ENCODE measurements around the gene MKRN2OS.
"Not testable (repeated sequence)": the region's sequence is repeated elsewhere in the genome, so short reads cannot be mapped to it uniquely, and the experiment has no call there.

The MKRN2OS gene

GRCh38 chr3:12562451-12562850 lies 17.2 kb upstream of the MKRN2OS start:
- in situ Hi-C loops (cut with MboI; ENCODE audit: low sequenced_read_pairs), result no loop called here

GRCh38 chr3:12561397-12561796 lies 16.1 kb upstream of the MKRN2OS start:
- in situ Hi-C loops (cut with MboI; ENCODE audit: low sequenced_read_pairs), result no loop called here

- in situ Hi-C loops (cut with MboI; ENCODE audit: low sequenced_read_pairs), result no loop called here
Observed at GRCh38 chr3:12560505-12561190, 15.3 kb upstream of the MKRN2OS start.

- in situ Hi-C loops (cut with MboI; ENCODE audit: low sequenced_read_pairs), result no loop called here
Observed at GRCh38 chr3:12559520-12559919, 14.2 kb upstream of the MKRN2OS start.

DNA sequence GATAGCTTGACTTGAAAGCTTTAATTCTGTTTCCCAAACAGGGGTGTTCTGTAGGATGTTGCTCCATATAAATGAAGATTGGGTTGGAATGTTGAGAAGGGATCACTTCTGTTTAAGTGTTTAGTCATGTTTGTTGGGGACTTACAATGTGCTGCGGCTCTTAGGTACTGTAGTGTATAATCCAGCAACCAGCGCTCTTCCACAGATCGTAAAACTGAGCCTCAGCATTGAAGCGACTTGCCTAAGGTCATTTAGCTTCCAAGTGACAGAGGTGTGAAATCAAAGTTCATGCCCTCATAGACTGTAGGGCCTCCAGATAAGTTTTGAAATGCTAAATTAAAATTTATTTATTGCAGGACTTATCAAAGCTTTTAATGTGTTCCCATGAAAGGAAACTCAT lies 13.4 kb upstream of the MKRN2OS start:
- in situ Hi-C loops (cut with MboI; ENCODE audit: low sequenced_read_pairs), result no loop called here

- in situ Hi-C loops (cut with MboI; ENCODE audit: low sequenced_read_pairs), result no loop called here
Observed at GRCh38 chr3:12557473-12558100, 12.3 kb upstream of the MKRN2OS start.

DNA sequence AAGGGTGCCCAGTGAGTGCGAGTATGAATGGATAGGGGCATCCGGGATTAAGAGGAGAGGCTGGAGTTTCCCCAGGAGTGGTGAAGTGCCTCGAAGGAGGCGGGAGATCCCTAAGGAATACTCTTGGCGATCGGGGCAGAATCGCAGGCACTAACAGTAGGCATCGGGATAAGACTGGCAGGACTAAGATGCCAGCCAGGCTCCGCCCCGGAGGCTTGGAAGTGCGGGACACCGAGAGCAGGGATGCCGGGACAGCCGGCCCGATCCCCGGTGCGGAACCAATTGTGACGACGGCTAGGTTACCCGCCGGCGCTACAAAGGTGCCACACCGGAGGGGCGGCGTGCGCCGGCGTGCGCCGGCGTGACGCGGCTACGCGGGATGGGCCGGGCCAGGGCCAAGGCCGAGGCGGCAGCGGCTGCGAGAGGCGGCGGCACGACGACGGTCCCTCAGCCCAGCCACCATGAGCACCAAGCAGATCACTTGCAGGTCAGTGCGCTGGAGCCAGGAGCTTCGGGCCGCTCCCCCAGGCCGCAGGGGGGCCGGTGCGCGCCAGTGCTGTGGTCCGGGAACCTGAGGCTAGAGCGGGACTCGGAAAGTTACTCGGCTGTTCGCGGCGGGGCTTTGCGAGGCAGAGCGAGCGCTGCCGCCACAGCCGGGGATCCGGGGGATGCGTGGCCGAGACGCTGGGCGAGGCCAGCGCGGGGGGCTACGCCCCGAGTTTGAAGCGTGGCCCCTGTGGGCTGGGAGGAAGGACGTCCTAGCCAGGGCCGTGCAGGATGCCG lies 11.6 kb upstream of the MKRN2OS start, which contains the start of gene MKRN2:
Gene MKRN2, plus strand, starts transcription at position 398 of the 783 bp plus-strand sequence. Its CDS starts 64 bp downstream, at position 462.
- in situ Hi-C loops (cut with MboI; ENCODE audit: low sequenced_read_pairs), result no loop called here

GRCh38 chr3:12556314-12556689 lies 11.0 kb upstream of the MKRN2OS start:
- in situ Hi-C loops (cut with MboI; ENCODE audit: low sequenced_read_pairs), result no loop called here

GRCh38 chr3:12553921-12554391 lies 8.7 kb upstream of the MKRN2OS start:
- in situ Hi-C loops (cut with MboI; ENCODE audit: low sequenced_read_pairs), result no loop called here

- in situ Hi-C loops (cut with MboI; ENCODE audit: low sequenced_read_pairs), result no loop called here
Observed at GRCh38 chr3:12549971-12550760, 4.9 kb upstream of the MKRN2OS start.

- in situ Hi-C loops (cut with MboI; ENCODE audit: low sequenced_read_pairs), result no loop called here
Observed at GRCh38 chr3:12544652-12545472, 437 bp downstream of the MKRN2OS start.

DNA sequence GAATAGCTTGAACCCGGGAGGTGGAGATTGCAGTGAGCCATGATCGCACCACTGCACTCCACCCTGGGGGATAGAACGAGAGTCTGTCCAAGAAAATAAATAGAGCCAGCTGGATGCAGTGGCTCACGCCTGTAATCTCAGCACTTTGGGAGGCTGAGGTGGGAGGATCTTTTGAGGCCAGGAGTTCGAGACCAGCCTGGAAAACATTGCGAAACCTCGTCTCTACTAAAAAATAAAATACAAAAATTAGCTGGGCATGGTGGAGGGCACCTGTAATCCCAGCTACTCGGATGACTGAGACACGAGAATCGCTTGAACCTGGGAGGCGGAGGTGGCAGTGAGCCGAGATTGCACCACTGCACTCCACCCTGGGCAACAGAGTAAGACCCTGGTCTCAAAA lies 1.8 kb downstream of the MKRN2OS start:
- in situ Hi-C loops (cut with MboI; ENCODE audit: low sequenced_read_pairs), result not testable (repeated sequence)

GRCh38 chr3:12541625-12542024 lies 3.7 kb downstream of the MKRN2OS start:
- in situ Hi-C loops (cut with MboI; ENCODE audit: low sequenced_read_pairs), result no loop called here

DNA sequence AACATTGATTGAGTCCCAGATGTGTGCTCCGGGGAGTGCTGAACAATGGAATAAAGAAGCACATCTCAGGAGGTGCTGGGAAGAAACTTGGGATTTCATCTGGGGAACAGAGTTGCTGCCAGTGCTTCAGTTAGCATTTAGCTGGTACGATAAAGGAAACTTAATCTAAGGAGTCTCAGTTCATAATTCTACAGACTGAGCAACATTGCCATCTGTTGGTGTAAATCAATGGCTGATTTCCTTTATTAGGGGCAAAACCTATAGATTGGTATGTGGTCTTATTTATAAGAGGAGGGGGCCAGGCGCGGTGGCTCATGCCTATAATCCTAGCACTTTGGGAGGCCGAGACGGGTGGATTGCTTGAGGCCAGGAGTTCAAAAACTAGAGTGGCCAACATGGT lies 8.9 kb downstream of the MKRN2OS start:
- in situ Hi-C loops (cut with MboI; ENCODE audit: low sequenced_read_pairs), result no loop called here

- in situ Hi-C loops (cut with MboI; ENCODE audit: low sequenced_read_pairs), result no loop called here
Observed at GRCh38 chr3:12532182-12532581, 13.1 kb downstream of the MKRN2OS start.

- in situ Hi-C loops (cut with MboI; ENCODE audit: low sequenced_read_pairs), result no loop called here
Observed at GRCh38 chr3:12527757-12528143, 17.5 kb downstream of the MKRN2OS start.

DNA sequence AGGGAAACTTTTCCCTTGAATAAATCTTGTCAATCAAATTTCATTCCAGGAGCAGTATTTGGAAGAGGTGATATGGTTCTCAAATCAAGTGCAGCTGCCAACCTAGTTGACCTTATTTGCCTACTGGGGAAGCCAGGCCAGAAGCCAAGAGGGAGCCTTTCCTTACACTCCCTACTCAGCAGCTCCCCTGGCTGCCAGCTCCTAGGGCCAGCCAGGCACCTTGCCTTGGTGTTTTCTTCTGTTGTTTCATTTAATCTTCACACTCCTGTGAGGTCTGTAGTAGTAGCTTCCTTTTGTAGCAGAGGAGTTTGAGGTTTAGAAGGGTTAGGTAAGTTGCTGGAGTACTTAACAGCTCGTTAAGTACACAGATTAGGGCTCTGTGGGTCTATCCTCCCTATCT lies 22.6 kb downstream of the MKRN2OS start:
- in situ Hi-C loops (cut with MboI; ENCODE audit: low sequenced_read_pairs), result no loop called here

DNA sequence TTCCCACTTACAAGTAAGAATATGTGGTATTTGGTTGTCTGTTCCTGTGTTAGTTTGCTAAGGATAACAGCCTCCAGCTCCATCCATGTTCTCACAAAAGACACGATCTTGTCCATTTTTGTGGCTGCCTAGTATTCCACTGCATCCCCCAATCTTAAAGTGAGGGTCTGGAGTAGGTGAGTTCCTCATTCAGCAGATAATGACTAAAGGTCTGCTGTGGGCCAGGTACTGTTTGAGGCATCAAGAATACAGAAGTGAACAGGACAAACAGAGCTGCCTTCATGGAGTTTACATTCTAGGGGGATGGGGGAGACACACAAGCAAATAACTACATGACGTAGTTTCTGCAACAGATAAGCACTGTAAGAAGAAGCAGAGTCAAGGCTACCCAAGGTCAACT lies 24.3 kb downstream of the MKRN2OS start:
- in situ Hi-C loops (cut with MboI; ENCODE audit: low sequenced_read_pairs), result no loop called here

GRCh38 chr3:12518261-12519028 lies 26.9 kb downstream of the MKRN2OS start:
- in situ Hi-C loops (cut with MboI; ENCODE audit: low sequenced_read_pairs), result no loop called here
